Spleen (tissue), 11 donors: ENCODE results near the gene GYPC. TPM values are rescaled to one million over a fixed set of nuclear protein-coding genes. Genes with fewer than 3 reads are reported as not detected.

Source experiments
- DNase-seq: peaks from one replicate; pipeline ENCODE4 v3.0.0-alpha.2; 2020
- H3K27ac ChIP-seq, 8 donors: fragments of 200-600 bp; sonication (generic) in 7 of 8; 1 replicate in 4 of 8; 2 replicates in 4 of 8; pipeline versions ENCODE4 v1.5.0 to v1.8.0; 2016 to 2021; ENCODE audit warnings: inconsistent platforms in 4 of 8, mild to moderate bottlenecking in 4 of 8, moderate library complexity in 1 of 8
- H3K27me3 ChIP-seq, 7 donors: fragments of 200-600 bp; sonication (generic) in 6 of 7; replicated peaks in 1 of 7; 1 replicate in 4 of 7; 2 replicates in 3 of 7; pipeline versions ENCODE4 v1.5.0 to v1.8.0; 2016 to 2021; ENCODE audit warnings: inconsistent platforms in 3 of 7, mild to moderate bottlenecking in 1 of 7
- H3K36me3 ChIP-seq, 6 donors: fragments of 200-600 bp; sonication (generic) in 5 of 6; 1 replicate in 4 of 6; 2 replicates in 2 of 6; pipeline versions ENCODE4 v1.5.0 to v1.8.0; 2016 to 2021; ENCODE audit warnings: inconsistent platforms in 2 of 6
- H3K4me1 ChIP-seq, 6 donors: fragments of 200-600 bp; sonication (generic) in 5 of 6; 1 replicate in 3 of 6; 2 replicates in 3 of 6; pipeline versions ENCODE4 v1.5.0 to v1.8.0; 2016 to 2021; ENCODE audit warnings: inconsistent platforms in 3 of 6
- H3K4me3 ChIP-seq, 8 donors: fragments of 200-600 bp; sonication (generic) in 7 of 8; 1 replicate in 4 of 8; 2 replicates in 4 of 8; pipeline versions ENCODE4 v1.5.0 to v1.8.0; 2016 to 2021; ENCODE audit warnings: inconsistent platforms in 4 of 8, mild to moderate bottlenecking in 4 of 8, moderate library complexity in 2 of 8
- H3K9me3 ChIP-seq, 8 donors: fragments of 200-600 bp; sonication (generic) in 7 of 8; 1 replicate in 4 of 8; 2 replicates in 4 of 8; pipeline versions ENCODE4 v1.5.0 to v1.8.0; 2016 to 2021; ENCODE audit warnings: inconsistent platforms in 4 of 8
- CTCF ChIP-seq, 11 experiments: fragments of 200-600 bp in 7 of 11; fragments of 450-650 bp in 4 of 11; sonication (generic) in 4 of 11; IDR thresholded peaks in 8 of 11; conservative IDR thresholded peaks in 3 of 11; 1 replicate in 7 of 11; 2 replicates in 4 of 11; pipeline versions ENCODE4 v1.4.0 to v1.8.0; 2016 to 2021; ENCODE audit warnings: antibody characterized with exemption in 11 of 11, inconsistent platforms in 4 of 11, mild to moderate bottlenecking in 1 of 11
- POLR2A ChIP-seq, 3 donors: fragments of 450-650 bp; IDR thresholded peaks; one replicate each; pipeline ENCODE4 v1.5.1; 2017; ENCODE audit warnings: antibody characterized with exemption in 3 of 3, mild to moderate bottlenecking in 1 of 3
- POLR2AphosphoS5 ChIP-seq, 3 donors: sonication (generic); formaldehyde crosslinking; IDR thresholded peaks; one replicate each; pipeline ENCODE4 v1.5.1; 2017; ENCODE audit warnings: antibody characterized with exemption in 3 of 3
- WGBS, 5 donors: extraction: QIAGEN DNeasy Blood & Tissue Kit in 3 of 5; methylation state at CpG; one replicate each; pipeline versions ENCODE4 v1.1.5 to v1.1.7; 2013 to 2018; 5-methylcytosine and 5-hydroxymethylcytosine counted together
- intact Hi-C: fragments of 100-400 bp; cut with DNase I; formaldehyde crosslinking; loops from one replicate; pipeline ENCODE4 v1.15.0; 2023; ENCODE audit warnings: low total_unique reads
- polyA plus RNA-seq, 3 donors: library from polyadenylated mRNA; stranded (reverse); fragments of 200-250 nt; gene quantifications; one replicate each; pipeline ENCODE4 v1.2.1, GENCODE V29; 2013
- total RNA-seq, 7 donors: library from RNA; depleted of rRNA in 3 of 7; stranded (reverse); fragments of >200 nt in 3 of 7; fragmentation: NEBNext Ultra II Directional in 4 of 7; extraction: Animal tissue kit (Norgen Biotek cat#: 25700) in 4 of 7; gene quantifications; one replicate each; pipeline versions ENCODE4 v1.1.0 to v1.2.1, GENCODE V29; 2016 to 2021
- donor health status: healthy with polysubstance abuse.
- donor health status: DM: no; HTN: no; CAD: no; lungs with moderate emphysema.
- donor health status: DM: no; HTN: no; CAD: no.
- donor health status: Bipolar disorder and iron deficiency.
- donor health status: healthy.
- donor health status: DM: no; HTN: no; CAD: no.
- donor health status: DM: yes; HTN: yes; CAD: no.

GYPC gene
- total and polyA plus RNA-seq, 10 donors, result 86.6 to 202 (median 153) TPM

- no peaks in the 10 kb centered on the region for H3K27me3 ChIP-seq
- H3K4me3 ChIP-seq, result no peak overlapping the region
- H3K36me3 ChIP-seq, result peaks cover 0 to 73% (median 54%) of the 10 kb centered on the region in 6 donors
- H3K27ac ChIP-seq, result no peak overlapping the region
- TF ChIP-seq POLR2A (IDR thresholded peaks at IDR 0.05) (no peak), POLR2AphosphoS5 (IDR thresholded peaks at IDR 0.05) (no peak), CTCF (IDR thresholded peaks at IDR 0.05 in 8 of 11, conservative IDR thresholded peaks at IDR 0.05 in 3 of 11) (no peak)
- H3K9me3 ChIP-seq, result peaks cover 0 to 16% (median 7%) of the 10 kb centered on the region in 8 donors
- WGBS, 5 donors, result 85 to 93% (median 86%) methylated on average over 14 to 15 of the region's 15 CpGs
- no peak for DNase-seq
- peaks cover 0 to 7% (median 0%) of the 10 kb centered on the region in 6 donors for H3K4me1 ChIP-seq
- intact Hi-C loops, result no loop called here
These were observed 40.9 kb downstream of the GYPC start for GRCh38 chr2:126696644-126697520.

GRCh38 chr2:126698376-126698775 lies 42.4 kb downstream of the GYPC start:
- no peak for DNase-seq
- Histone ChIP-seq H3K4me3 (no peak overlapping the region), H3K36me3 (peaks cover 0 to 58% (median 47%) of the 10 kb centered on the region in 6 donors), H3K4me1 (peaks cover 0 to 7% (median 0%) of the 10 kb centered on the region in 6 donors), H3K27ac (no peak overlapping the region), H3K27me3 (no peaks in the 10 kb centered on the region), H3K9me3 (peaks cover 0 to 4% (median under 1%) of the 10 kb centered on the region in 8 donors)
- 55 to 72% (median 62%) methylated on average over 2 of the region's 2 CpGs for WGBS, 5 donors
- TF ChIP-seq CTCF (IDR thresholded peaks at IDR 0.05 in 8 of 11, conservative IDR thresholded peaks at IDR 0.05 in 3 of 11) (no peak), POLR2A (IDR thresholded peaks at IDR 0.05) (no peak), POLR2AphosphoS5 (IDR thresholded peaks at IDR 0.05) (no peak)
- intact Hi-C loops, result no loop called here

GRCh38 chr2:126699018-126699417 lies 43.1 kb downstream of the GYPC start:
- Histone ChIP-seq H3K9me3 (no peaks in the 10 kb centered on the region), H3K27me3 (no peaks in the 10 kb centered on the region), H3K4me1 (peaks cover 0 to 7% (median 0%) of the 10 kb centered on the region in 6 donors), H3K27ac (no peak overlapping the region), H3K4me3 (no peak overlapping the region), H3K36me3 (peaks cover 0 to 51% (median 40%) of the 10 kb centered on the region in 6 donors)
- DNase-seq, result no peak
- TF ChIP-seq CTCF (IDR thresholded peaks at IDR 0.05 in 8 of 11, conservative IDR thresholded peaks at IDR 0.05 in 3 of 11), result no peak
- no peak for TF ChIP-seq POLR2A (IDR thresholded peaks at IDR 0.05)
- TF ChIP-seq POLR2AphosphoS5 (IDR thresholded peaks at IDR 0.05), result peak in 2 of 3 donors; percentile 22 to 31
- 75 to 100% (median 98%) methylated on average over 1 to 2 of the region's 2 CpGs for WGBS, 5 donors
- intact Hi-C loops, result no loop called here
